Activated naive CD4-positive, alpha-beta T cell treated with Interleukin-2 at 50 U/mL for 16 hours (primary cell): ENCODE results near the gene FXR2.

Experiments
- DNase-seq: peaks from one replicate; pipeline ENCODE4 v3.0.0-alpha.2; 2020

The FXR2 gene

GRCh38 chr17:7569571-7569970 is 45.1 kb downstream of the FXR2 start:
- no peak for DNase-seq

- DNase-seq, result no peak
Observed at GRCh38 chr17:7563115-7563869, 51.4 kb downstream of the FXR2 start.

DNA sequence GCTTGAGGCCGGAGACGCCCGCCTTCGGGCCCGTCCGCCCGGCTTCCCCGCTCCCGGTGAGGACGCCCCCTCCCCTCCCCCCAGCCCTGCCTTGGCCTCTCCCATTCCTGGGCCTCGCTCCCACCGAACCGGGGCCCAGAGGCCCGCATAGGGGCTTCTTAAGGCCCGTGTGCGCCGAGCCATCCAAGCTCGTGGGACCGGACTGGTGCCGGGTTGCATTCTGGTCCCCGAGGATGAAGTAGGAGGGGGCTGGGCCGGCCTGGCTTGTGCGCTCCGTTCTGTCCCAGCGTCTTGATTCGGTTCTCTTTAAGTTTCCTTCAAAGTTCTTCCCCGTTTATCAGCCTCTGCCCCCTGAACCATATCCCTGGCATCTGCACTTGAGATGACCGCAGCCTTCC is 52.5 kb downstream of the FXR2 start:
- DNase-seq, result no peak

DNA sequence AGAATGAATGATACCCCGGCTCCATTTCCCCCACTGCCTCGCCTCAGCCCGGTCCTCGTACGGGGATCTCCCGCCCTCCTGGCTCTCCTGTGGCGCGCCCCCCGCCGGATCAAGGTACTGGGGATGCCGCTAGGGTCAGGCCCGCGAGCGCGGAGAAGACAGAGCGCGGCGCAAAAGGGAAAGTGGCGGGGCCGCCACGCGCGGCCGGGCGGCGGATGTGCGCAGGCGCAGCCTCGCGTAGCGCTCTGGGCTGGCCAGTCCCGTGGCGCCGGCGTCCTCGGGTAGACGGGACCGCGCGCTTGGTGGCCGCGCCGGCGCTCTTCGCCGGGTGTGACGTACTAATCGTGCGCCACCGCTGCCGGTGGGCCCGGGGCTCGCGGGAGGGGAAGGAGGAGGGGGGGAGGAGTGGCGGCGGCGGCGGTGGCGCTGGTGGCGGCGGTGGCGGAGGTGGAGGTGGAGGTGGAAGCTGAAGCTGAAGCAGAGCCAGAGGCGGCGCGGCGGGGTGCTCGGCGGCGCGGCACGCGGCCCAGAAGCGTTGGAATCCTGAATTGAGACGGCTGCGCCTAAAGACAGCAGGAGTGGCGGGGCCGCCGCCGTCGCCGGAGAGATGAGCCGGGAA is 53.0 kb downstream of the FXR2 start, which contains the start of gene SENP3:
SENP3 (plus strand) TSS at position 331 of the 619 bp plus-strand sequence. CDS start 1,158 bp downstream, outside the sequence.
- peak; percentile 92 for DNase-seq

DNA sequence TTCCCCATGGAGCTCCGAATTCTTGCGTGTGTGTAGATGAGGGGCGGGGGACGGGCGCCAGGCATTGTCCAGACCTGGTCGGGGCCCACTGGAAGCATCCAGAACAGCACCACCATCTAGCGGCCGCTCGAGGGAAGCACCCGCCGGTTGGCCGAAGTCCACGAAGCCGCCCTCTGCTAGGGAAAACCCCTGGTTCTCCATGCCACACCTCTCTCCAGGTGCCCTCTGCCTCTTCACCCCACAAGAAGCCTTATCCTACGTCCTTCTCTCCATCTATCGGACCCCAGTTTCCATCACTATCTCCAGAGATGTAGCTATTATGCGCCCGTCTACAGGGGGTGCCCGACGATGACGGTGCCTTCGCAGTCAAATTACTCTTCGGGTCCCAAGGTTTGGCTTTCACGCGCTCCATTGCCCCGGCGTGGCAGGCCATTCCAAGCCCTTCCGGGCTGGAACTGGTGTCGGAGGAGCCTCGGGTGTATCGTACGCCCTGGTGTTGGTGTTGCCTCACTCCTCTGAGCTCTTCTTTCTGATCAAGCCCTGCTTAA is 53.6 kb downstream of the FXR2 start:
- DNase-seq, result peak; percentile 90

- DNase-seq, result peak; percentile 70
Observed at GRCh38 chr17:7560172-7561027, 54.3 kb downstream of the FXR2 start.

DNA sequence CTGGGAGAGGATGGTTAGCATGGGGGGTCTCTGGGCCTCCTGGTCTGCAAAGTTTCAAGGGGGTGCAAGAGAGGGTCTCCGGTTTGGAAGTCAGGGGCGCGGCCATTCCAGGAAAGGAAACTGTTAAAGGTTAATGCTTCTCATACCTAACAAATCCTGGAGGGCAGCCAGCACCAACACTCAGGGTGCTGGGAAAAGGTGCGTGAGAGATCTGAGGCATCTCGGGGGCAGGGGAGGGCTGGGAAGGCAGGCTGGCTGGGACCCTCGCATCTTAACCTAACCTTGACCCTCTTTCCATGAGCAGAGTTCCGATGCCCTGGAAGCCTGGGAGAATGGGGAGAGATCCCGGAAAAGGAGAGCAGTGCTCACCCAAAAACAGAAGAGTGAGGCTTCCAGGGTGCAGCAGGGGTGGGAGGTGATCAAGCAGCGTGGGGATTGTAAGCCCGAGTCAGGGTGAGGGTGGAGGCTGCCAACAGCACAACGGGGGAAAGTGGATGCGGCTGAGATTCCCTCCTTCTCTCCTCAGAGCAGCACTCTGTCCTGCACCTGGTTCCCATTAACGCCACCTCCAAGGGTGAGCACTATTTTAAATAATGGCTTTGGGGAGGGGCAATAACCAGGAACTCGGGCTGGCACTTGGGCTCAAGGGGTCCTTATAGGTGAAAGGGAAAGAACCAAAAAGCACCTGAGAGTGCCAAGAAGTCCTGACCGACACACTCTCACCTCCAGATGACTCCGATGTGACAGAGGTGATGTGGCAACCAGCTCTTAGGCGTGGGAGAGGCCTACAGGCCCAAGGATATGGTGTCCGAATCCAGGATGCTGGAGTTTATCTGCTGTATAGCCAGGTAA is 55.2 kb downstream of the FXR2 start:
- no peak for DNase-seq

DNA sequence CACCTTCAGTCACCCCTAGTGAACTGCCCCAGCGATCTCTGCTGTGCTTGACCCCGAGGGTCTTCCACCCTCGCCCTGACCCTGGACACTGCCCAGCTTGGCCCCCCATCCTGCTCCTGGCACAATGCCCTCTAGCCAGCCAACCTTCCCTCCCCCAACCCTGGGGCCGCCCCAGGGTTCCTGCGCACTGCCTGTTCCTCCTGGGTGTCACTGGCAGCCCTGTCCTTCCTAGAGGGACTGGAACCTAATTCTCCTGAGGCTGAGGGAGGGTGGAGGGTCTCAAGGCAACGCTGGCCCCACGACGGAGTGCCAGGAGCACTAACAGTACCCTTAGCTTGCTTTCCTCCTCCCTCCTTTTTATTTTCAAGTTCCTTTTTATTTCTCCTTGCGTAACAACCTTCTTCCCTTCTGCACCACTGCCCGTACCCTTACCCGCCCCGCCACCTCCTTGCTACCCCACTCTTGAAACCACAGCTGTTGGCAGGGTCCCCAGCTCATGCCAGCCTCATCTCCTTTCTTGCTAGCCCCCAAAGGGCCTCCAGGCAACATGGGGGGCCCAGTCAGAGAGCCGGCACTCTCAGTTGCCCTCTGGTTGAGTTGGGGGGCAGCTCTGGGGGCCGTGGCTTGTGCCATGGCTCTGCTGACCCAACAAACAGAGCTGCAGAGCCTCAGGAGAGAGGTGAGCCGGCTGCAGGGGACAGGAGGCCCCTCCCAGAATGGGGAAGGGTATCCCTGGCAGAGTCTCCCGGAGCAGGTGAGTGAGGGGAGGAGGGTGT is 56.0 kb downstream of the FXR2 start, which contains the start of gene TNFSF13:
TNFSF13 (plus strand) TSS at position 207 of the 776 bp plus-strand sequence; CDS start at position 497, 290 bp downstream.
- no peak for DNase-seq

- DNase-seq, result no peak
Observed at GRCh38 chr17:7557775-7558543, 56.7 kb downstream of the FXR2 start.

DNA sequence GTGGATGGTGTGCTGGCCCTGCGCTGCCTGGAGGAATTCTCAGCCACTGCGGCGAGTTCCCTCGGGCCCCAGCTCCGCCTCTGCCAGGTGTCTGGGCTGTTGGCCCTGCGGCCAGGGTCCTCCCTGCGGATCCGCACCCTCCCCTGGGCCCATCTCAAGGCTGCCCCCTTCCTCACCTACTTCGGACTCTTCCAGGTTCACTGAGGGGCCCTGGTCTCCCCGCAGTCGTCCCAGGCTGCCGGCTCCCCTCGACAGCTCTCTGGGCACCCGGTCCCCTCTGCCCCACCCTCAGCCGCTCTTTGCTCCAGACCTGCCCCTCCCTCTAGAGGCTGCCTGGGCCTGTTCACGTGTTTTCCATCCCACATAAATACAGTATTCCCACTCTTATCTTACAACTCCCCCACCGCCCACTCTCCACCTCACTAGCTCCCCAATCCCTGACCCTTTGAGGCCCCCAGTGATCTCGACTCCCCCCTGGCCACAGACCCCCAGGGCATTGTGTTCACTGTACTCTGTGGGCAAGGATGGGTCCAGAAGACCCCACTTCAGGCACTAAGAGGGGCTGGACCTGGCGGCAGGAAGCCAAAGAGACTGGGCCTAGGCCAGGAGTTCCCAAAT is 57.4 kb downstream of the FXR2 start:
- no peak for DNase-seq

- DNase-seq, result no peak
Observed at GRCh38 chr17:7556627-7557026, 58.1 kb downstream of the FXR2 start.

DNA sequence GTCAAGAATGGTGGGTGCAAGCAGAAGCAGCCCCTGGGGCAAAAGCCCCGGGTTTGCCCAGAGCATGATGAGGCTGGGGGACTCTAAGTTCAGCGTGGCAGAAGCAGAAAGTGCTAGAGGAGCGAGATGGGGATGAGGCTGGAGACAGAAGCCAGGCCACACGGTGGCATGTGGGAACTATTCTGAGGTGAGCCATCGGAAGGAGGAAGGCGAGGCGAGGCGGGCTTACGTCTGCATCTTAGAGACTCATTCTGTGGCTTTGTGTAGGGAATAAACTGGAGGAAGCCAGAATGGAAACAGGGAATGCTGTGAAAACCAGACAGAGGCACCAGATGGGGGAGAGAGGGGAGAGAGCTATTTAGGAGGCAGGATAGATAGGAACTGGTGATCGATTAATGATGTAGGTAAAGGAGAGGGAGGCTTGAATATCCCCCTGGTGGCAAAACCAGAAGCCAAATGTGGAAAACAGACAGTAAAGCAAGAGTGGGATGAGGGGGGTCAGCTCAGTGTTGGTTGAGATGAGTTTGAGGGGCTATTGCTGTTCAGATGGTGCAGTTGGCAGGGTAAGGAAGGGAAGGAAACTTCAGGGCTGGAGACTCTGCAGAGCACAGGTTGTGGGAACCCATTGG is 59.3 kb downstream of the FXR2 start:
- no peak for DNase-seq

GRCh38 chr17:7553356-7553755 is 61.3 kb downstream of the FXR2 start:
- no peak for DNase-seq

DNA sequence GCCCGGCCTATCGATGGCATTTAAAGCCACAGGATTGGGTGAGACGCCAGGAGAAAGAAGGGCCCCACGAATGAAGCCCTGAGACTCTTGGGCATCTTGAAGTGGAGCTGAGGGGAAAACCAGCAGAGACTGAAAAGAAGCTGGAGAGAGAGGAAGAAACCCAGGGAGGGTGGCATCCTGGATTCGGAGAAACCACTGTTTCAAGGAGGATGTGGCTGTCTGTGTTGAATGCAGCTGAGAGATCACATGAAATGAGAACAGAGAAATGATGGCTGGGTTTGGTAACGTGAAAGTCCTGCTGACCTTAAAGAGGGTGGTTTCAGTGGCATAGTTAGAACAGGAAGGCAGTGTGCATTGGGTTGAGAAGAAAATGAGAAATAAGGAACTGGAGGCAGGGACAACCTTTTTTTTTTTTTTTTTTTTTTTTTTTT is 62.1 kb downstream of the FXR2 start:
- peak; percentile 27 for DNase-seq

GRCh38 chr17:7551396-7551795 is 63.3 kb downstream of the FXR2 start:
- no peak for DNase-seq

DNA sequence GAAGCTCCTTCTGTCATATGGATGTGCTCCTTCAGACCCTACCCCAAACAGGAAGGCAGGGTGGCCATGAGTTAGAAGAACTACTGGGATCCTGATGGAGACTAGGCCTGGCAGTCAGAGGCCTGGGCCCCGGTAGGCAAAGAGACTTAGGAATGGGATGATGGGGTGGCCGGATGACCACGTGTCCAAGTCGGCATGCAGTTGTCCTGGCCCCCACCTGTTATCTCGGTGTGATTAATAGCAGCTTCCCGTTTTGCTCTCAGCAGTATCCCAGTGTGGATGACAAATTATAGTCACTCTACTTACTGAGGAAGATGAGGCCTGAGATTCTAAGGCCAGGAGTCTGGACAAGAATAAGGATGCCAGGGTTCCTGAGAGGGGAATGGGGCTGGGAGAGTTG is 64.4 kb downstream of the FXR2 start:
- DNase-seq, result no peak

DNA sequence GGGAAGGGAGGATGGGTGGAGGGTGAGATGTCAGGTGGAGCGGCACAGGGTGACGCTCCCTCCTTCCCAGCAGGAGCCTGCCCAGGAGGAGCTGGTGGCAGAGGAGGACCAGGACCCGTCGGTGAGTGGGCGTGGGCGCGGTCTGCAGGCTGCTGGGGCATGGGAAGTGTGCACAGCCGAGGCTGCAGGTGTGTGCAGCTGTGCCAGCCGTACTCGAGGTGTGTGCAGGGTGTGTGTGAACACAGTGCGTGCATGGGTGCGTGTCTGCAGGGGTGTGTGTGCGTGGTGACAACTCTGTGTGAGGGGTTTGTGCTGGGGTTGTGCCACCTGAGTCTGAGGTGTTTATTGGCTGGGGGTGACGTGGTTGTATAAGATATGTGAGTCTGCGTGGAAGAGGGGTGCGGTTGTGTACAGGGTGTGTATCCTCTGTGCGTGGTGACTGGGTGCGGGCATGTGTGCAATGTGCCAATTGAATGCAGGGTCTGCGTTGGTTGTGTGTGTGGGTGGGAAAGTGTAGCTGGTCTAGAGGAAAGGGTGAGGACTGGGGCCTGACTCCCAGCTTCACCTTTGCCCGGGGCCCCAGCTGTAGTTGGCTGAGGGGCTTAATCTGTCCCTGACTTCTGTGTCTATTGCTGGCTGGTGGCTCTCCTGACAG is 65.2 kb downstream of the FXR2 start:
- DNase-seq, result peak; percentile 51

DNA sequence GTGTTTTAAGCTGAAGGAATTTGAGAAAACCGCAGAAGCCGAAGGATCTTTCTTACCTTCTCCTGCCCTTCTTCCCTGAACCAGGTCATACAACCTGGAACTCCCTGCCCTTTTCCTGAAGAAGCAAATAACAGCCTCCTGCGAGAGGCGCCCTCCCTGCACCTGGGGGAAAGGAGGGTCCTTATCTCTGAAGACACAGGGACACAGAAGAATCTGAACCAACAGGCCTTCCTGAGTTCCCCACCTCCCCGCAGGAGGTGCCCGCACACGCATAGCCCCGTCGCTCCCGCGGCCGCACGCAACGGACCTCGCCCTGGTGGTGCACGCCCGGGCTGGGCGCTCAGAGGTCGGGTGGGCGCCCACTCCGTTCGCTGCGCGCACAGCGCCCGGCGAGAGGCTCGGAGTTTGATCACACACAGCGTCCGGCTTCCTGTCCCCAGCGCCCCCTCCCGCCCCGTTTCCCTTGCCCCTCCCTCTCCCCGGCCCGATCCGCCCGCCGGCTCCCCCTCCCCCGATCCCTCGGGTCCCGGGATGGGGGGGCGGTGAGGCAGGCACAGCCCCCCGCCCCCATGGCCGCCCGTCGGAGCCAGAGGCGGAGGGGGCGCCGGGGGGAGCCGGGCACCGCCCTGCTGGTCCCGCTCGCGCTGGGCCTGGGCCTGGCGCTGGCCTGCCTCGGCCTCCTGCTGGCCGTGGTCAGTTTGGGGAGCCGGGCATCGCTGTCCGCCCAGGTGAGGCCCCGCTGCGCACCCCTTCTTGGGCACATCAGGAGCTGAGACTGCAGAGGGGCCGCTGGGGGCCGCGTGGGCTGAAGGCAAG is 65.9 kb downstream of the FXR2 start, which contains the start of gene TNFSF12:
TNFSF12 (plus strand) TSS at position 474 of the 816 bp plus-strand sequence; CDS start at position 570, 96 bp downstream.
- peak; percentile 62 for DNase-seq
